Activated effector memory CD4-positive, alpha-beta T cell treated with anti-CD3 and anti-CD28 coated beads, Interleukin-2, amount 50 U/mL, for 16 hours (primary cell): ENCODE results near the gene ANKRD65.
"Not testable (repeated sequence)": the region's sequence is repeated elsewhere in the genome, so short reads cannot be mapped to it uniquely, and the experiment has no call there.

ENCODE experiments used
- DNase-seq: peaks from one replicate; pipeline ENCODE4 v3.0.0-alpha.2; 2020

ANKRD65 gene

GRCh38 chr1:1412311-1412902, 8.7 kb downstream of the ANKRD65 start:
- DNase-seq: not testable (repeated sequence)

- no peak for DNase-seq
Measured at GRCh38 chr1:1411626-1412025, 9.4 kb downstream of the ANKRD65 start.

- DNase-seq: not testable (repeated sequence)
Measured at GRCh38 chr1:1410238-1410637, 10.8 kb downstream of the ANKRD65 start.

- no peak for DNase-seq
Measured at GRCh38 chr1:1407636-1408318, 13.3 kb downstream of the ANKRD65 start.

GRCh38 chr1:1406821-1407635, 14.0 kb downstream of the ANKRD65 start, which contains the start of gene MRPL20:
TSS of gene MRPL20 (minus strand) at chr1:1407293. CDS start at chr1:1407217, 76 bp downstream.
- DNase-seq: peak; percentile 99

- DNase-seq: no peak
Measured at GRCh38 chr1:1406101-1406820, 14.8 kb downstream of the ANKRD65 start.

DNA sequence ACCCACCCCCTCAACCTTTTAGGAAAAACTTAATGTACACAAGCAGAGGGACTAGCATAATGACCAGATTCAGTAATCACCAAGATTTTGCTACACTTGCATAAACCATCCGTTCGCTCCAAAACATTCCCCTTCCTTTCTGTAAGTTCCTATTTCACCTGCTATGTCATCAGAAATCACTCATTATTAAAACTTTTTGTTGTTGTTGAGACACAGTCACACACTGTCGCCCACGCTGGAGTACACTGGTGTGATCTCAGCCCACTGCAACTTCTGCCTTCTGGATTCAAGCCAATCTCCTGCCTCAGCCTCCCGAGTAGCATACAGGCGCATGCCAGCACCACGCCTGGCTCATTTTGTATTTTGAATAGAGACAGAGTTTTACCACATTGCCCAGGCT, 17.4 kb downstream of the ANKRD65 start:
- no peak for DNase-seq

- not testable (repeated sequence) for DNase-seq
Measured at GRCh38 chr1:1402901-1403392, 18.1 kb downstream of the ANKRD65 start.

DNA sequence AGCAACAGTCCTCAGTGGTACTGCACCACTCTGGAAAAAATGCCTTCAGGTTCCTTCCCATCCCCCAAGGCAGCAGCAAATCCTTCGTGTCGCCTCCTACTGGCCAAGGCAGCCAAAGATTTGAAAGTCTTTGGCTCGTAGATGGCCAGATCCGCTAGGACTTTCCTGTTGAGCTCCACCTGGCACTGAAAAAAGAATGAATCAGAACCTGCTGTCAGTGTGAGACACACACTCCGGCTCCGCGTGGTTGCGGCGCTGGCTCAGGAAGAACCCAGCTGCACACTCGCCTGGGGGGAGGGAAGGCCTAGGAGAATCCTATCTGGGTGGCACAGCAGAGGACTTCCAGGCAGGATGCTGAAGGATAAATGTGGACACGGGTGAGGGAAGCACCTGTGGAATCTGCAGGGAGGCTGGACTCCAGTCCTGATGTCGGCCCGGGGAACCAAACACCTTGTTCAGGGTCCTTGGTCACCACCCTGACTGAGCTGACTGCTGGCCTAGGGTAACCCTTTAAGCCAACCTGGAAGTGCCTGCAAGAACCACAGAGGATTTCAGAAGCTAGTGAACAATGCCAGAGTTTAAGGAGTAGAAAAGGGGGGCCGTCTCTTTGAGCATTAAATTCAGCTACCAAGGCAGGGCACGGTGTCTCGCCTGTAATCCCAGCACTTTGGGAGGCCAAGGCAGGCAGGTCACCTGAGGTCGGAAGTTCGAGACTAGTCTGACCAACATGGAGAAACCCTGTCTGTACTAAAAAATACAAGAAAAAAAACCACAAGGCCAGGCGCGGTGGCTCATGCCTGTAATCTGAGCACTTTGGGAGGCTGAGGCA, 18.8 kb downstream of the ANKRD65 start:
- peak; percentile 72 for DNase-seq

DNA sequence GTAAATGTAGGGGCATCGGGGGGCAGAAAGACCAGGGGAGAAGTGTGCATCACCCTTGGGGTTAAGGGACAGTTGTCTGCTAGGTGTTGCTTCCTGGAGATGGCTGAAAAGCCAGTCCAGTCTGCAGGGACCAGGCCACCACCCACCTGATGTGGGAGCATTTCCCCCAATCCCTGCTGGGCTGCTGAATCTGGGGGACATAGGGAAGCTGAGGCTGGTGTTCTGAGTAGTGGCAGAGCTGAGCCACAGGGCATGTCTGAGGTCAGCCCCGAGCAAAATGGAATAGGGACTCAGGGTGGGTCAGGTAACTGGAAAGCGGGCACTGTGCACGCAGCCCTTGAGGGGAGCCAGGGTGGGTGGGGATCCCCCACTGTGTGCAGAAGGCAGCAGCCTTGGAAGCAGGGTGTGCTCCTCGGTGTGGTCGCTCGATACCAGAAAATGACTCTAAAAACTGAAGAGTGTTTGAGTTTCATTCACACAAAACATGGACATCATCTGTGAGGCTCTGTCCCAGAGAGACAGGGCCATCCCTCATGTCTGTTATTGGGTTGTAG, 19.5 kb downstream of the ANKRD65 start:
- DNase-seq: no peak

DNA sequence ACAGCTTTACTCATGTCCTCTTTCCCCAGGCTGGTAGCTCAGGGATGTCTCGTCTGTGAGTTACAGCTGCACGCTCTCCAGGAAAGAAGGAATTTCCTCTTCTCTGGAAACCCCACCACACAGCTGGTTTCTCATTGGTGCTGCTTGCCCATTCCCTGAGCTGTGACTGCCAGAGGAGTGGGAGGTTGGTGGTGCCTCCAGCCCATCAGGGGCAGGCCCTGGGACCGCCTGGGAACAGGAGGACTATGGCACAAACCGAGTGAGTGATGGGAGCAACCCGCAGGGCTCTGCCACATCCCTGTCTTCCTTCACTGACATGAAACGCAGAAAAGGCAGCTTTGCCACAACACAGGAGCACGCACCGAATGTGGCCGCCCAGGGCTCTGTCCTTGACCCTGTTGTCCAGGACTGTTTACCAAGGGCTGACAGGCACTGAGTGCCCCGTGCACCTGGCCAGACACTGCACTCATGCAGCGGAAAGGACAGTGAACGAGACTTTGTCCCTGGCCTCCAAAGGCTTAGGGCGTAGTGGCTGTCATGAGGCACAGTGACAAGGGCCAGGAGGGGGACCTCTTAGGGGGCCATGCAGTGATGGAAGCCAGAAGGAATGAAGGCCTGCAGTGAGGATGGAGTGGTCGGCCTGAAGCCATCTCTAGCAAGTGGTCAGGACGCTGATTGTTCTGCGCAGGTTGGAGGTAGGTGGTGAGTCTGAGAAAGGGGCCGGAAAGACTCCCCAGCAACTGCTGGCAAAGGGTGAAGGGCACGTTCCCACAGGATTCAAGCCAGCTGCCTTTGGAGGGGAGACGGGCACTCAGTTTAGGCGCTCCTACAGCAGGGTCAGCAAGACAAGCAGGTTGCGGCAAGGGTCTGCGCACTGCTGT, 20.3 kb downstream of the ANKRD65 start:
- no peak for DNase-seq

- no peak for DNase-seq
Measured at GRCh38 chr1:1399872-1400575, 21.1 kb downstream of the ANKRD65 start.

- peak; percentile 100 for DNase-seq
Measured at GRCh38 chr1:1399187-1399871, 21.7 kb downstream of the ANKRD65 start, which contains the start of gene CCNL2. TSS of gene CCNL2 (minus strand) at chr1:1399335. CDS start at chr1:1399306, 29 bp downstream.

- DNase-seq: peak; percentile 74
Measured at GRCh38 chr1:1398677-1399186, 22.3 kb downstream of the ANKRD65 start.

DNA sequence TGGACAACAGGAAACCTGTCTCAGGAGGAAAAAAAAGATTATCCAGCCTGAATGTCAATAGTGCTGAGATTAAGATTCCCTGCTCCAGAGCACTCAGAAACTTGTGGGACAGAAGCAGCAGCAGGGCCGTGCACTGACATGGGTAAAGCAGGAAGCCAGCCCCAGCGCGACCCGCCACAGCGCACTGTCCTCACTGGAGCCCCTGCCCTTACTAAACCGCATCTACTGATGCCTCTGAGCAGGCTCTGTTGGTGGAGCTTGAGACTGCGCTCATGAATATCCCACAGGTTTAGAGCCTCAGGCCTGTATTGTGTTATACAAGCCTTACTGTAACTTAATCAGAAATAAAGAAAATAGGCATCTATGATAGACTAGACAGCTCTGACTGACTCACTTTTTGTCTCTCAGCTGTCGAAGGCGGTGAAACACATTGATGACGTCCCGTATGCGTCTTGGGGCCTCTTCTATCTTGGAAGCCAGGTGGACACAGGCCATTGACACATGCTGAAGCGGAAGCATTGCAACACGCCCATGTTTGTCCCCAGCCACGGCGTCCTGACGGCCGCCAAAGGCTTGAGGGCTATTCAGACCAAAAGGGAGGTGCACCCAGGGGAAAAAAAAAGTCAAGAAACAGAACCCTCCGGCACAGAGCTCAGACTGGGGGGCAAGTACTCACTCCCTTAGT, 23.1 kb downstream of the ANKRD65 start:
- no peak for DNase-seq

DNA sequence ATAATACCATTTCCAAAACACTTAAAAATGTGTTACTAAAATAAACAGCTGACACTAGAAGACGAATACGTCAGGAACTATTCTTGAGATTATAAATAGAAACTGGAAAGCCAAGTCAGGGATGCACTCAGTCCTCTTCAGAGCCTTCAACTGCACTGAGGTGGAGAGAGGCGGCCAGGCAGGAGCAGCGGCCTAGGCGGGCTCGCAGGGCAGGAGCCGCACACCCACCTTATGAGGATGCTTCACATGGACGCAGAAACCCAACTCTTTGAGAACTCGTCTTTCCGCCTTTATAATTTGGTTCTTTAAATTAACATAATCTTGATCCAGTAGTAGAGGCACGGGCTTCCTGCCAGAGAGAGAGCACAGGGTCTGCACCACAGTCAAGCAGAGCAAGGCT, 25.9 kb downstream of the ANKRD65 start:
- DNase-seq: no peak

DNA sequence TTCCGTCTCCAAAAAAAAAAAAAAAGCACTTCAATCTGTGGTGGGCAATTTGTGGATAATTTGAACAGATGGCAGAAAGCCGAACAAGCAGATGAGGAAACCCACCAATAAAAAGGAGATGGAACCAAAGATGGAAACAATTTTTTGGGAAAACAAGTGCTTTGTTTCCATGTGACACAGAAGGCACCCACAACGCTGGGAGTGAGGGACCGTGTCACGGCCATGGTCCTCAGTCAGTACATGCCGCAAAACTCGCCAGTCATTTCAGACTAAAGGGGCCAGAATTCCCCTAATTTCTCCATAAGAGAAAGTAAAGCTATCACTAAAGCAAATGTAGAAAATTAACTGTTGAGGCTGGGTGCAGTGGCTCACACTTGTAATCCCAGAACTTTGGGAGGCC, 27.0 kb downstream of the ANKRD65 start:
- no peak for DNase-seq

DNA sequence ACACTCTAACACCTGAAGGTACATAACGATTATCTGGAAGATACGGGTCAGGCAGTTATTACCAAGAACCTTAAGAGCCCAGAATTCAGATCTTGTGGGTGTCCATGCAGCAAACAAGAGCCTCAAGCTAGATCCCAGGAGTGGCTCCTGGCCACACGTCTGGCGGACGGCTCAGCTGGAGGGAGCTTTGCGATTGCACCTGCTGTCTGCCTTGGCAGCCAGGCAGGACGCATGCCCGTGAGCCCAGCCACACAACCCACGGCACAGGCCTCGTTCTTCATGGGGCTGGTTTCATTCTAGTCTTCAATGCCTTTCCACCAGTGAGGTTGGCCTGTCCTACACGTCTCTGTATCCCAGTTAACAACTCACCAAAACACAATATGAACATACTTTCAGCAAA, 27.6 kb downstream of the ANKRD65 start:
- DNase-seq: no peak
